GM21717 (cell line): ENCODE data around the gene NF1.
"Not testable (repeated sequence)": the region's sequence is repeated elsewhere in the genome, so short reads cannot be mapped to it uniquely, and the experiment has no call there.

Experiments used
- ATAC-seq: cut with Tn5 transposase; IDR thresholded peaks from one replicate; pipeline ENCODE4 v1.9.1; 2021; ENCODE audit warnings: mild to moderate bottlenecking, moderate library complexity; ENCODE audit not compliant: unreplicated experiment

NF1 gene

GRCh38 chr17:31320241-31320640 is 225.5 kb downstream of the NF1 start:
- ATAC-seq = no peak

GRCh38 chr17:31320791-31321190 is 226.0 kb downstream of the NF1 start:
- ATAC-seq = no peak

DNA sequence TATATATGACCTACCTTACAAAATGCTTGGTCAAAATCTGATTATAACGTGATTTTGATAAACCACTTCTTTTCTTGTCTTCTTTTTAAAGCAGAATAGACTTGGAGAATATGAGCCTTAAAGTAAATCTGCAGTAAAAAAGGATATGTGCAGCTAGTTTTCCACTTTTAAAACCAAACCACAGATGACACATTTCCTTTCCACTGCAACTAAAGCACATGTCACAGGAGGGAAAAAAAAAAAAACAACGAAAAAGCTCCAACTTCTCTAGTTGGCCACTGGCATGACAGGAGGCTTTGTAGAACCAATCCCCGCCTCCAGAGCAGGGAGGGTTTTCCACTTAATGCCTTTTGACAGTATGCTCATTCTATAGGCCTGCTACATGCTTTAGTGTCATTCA is 226.7 kb downstream of the NF1 start, which contains the start of gene EVI2A:
Gene EVI2A, minus strand, starts transcription at position 142 of the 400 bp plus-strand sequence. CDS start 2,609 bp downstream, outside the sequence.
- no peak for ATAC-seq

DNA sequence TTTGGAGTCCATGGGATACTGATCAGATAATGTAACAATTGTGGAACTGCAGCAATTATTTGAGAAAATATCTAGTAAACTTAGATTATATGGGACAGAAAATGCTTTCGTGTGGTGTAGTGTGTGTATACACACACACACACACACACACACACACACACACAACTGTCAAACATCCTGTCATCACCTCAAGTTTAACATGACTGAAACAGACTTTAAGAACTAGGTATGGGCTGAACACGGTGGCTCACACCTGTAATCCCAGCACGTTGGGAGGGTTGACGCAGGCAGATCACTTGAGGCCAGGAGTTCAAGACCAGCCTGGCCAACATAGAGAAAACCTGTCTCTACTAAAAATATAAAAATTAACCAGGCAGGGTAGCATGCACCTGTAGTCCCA is 227.2 kb downstream of the NF1 start:
- no peak for ATAC-seq

DNA sequence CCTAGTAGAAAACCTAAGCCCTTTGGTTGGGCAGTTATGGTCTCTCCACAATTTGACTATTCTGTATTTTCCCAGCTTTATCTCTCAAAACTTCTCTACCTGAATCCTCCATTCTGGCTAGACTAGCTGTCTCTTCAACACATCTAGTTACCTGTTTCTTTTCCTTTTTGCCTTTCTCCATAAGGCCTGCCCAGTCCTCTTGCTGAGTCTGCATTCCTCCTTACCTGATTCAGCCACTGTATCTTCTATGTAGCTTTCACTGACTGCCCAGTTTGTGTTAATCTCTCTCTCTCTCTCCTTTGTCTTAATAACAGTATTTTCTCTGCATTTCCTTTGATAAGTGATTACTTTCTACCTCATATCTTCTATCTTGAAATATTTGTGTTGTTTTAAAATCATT is 228.8 kb downstream of the NF1 start:
- no peak for ATAC-seq

- ATAC-seq = no peak
These were observed 232.9 kb downstream of the NF1 start for GRCh38 chr17:31327534-31328159.

- ATAC-seq = no peak
These were observed 233.4 kb downstream of the NF1 start for GRCh38 chr17:31328160-31328535.

GRCh38 chr17:31329221-31329620 is 234.4 kb downstream of the NF1 start:
- ATAC-seq = no peak

GRCh38 chr17:31339906-31340661 is 245.3 kb downstream of the NF1 start:
- no peak for ATAC-seq

GRCh38 chr17:31345191-31345747 is 250.5 kb downstream of the NF1 start:
- ATAC-seq = not testable (repeated sequence)

GRCh38 chr17:31349454-31349853 is 254.7 kb downstream of the NF1 start:
- no peak for ATAC-seq

- ATAC-seq = no peak
These were observed 261.2 kb downstream of the NF1 start for GRCh38 chr17:31355935-31356334.

DNA sequence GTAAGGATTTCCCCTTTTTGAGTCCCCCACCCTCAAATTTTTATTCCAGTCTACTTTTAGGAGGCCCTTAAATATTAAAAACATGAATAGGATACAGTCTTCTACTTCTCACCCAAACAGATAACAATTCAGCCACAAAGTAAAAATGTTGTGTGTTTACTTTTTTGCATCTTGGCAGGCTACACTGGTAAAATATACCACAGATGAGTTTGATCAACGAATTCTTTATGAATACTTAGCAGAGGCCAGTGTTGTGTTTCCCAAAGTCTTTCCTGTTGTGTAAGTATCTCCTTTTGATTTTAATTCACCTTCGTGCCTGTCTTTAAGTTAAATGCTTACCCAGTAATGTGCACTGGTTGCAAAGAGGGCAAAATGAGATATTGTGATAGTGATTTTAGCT is 262.3 kb downstream of the NF1 start:
- no peak for ATAC-seq

DNA sequence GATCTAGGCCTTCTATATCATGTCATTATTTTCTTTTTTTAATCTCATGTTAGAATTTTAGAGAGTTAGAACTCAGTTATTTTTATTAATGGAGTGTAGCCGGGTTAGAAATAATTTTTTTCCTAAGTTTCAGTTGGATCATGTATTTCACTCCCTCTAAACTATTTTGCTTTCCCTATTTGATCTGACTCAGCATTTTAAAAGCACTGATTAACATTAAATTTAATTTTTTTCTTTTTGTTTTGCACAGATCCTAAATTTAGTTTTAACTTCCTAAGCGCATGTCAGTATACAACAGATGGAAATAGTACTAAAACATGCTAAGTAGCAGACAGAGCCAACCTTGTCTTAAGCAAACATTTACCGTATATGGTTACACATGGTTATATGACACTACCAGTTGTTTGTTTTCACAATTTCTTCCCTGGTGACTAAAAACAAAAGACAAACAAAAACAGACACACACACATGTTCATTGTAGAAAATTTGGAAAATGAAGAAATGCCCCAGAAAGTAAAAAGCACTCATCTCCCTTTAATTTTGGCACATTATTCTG is 263.1 kb downstream of the NF1 start:
- no peak for ATAC-seq

DNA sequence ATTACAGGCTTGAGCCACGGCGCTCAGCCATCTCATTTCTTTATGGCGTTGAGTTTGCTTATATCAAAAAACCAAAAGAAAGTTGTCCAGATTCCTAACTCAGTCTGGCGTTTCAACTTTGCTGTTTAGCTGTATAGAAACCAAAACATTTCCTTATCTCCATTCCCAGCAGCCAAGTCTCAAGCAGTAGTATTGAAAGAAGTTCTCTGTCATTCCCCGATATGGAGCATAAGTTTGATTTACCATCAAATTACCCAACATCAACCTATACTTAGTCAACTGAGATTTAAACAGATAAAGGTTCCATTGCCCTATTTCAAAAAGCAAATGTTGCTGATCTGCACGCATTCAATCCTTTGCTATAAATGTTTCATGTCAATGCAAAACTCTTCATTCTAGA is 269.2 kb downstream of the NF1 start:
- no peak for ATAC-seq

DNA sequence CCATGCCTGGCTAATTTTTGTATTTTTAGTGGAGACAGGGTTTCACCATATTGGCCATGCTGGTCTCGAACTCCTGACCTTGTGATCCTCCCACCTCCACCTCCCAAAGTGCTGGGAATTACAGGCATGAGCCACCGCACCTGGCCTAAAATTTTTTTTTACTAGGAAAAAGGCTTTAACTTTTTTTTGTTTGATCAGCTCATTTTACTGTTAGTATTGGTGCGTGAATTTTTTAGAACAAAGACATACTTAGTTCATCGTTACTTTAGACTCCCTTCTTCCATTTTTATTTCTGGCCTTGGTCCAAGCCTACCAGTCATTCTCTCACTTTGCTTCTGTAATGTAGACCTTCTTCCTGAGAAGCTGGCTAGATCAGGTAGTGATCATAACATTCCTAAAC is 271.3 kb downstream of the NF1 start:
- ATAC-seq = no peak

- ATAC-seq = no peak
These were observed 274.5 kb downstream of the NF1 start for GRCh38 chr17:31369266-31369665.

GRCh38 chr17:31371511-31372097 is 276.8 kb downstream of the NF1 start:
- ATAC-seq = no peak

DNA sequence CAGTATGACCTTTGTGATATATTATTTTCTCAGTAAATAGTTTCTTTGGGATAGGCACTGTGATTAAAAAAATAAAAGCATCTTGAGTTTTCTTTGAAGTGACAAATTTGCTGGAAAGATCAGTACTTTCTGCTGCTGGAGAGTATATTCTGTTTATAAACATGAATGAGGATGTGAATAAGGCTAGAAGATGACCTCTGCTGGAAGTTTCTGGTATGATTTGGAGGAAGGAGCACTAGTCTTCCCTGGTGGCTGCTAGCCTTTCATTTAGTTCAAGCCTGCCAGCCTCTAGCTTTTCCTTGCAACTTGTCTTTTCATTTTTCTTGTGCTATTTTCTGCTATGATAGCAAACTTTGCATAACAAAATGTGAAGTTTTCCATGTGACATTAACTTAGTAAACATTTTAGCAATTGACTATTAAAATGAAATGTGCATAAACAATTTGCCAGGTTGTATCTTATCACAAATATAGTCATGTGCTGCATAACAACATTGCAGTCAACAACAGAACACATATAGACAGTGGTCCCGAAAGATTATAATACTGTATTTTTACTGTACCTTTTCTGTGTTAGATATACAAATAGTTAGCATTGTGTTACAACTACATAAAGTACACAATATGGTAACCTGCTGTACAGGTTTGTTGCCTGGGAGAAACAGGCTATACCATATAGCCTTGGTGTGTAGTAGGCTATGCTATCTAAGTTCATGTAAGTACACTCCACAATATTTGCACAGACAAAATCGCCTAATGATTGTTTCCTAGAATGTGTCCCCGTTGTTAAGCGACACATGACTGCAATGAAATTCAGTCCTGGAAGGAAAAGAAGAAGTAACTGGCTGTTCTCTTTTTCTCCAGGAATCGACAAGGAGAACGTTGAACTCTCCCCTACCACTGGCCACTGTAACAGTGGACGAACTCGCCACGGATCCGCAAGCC is 278.6 kb downstream of the NF1 start:
- ATAC-seq = no peak

DNA sequence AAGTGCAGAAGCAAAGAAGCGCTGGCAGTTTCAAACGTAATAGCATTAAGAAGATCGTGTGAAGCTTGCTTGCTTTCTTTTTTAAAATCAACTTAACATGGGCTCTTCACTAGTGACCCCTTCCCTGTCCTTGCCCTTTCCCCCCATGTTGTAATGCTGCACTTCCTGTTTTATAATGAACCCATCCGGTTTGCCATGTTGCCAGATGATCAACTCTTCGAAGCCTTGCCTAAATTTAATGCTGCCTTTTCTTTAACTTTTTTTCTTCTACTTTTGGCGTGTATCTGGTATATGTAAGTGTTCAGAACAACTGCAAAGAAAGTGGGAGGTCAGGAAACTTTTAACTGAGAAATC is 279.3 kb downstream of the NF1 start:
- ATAC-seq = no peak

DNA sequence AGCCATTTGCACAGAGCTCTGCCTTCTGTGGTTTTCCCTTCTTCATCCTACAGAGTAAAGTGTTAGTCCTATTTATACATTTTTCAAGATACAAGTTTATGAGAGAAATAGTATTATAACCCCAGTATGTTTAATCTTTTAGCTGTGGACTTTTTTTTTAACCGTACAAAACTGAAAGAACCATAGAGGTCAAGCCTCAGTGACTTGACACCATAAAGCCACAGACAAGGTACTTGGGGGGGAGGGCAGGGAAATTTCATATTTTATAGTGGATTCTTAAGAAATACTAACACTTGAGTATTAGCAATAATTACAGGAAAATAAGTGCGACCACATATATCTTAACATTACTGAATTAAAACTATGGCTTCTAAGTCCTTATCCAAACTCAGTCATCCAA is 279.7 kb downstream of the NF1 start:
- no peak for ATAC-seq
